Adrenal gland (tissue), 5 donors: Measurements from ENCODE around the gene CCL7.

Experiments
- CTCF ChIP-seq, 6 experiments: fragments of 450-650 bp in 4 of 6; fragments of 200-600 bp in 2 of 6; sonication (generic) in 1 of 6; IDR thresholded peaks; 1 replicate in 5 of 6; 2 replicates in 1 of 6; pipeline versions ENCODE4 v1.5.1 to v1.8.0; 2016 to 2021; ENCODE audit warnings: antibody characterized with exemption in 6 of 6, mild to moderate bottlenecking in 2 of 6, moderate library complexity in 1 of 6
- POLR2A ChIP-seq, 2 donors: fragments of 450-650 bp; IDR thresholded peaks; one replicate each; pipeline ENCODE4 v1.6.1; 2017; ENCODE audit warnings: antibody characterized with exemption in 2 of 2, mild to moderate bottlenecking in 2 of 2, moderate library complexity in 1 of 2
- donor health status: DM: no; HTN: no; CAD: no.

GRCh38 chr17:34230342-34230741, 39.7 kb upstream of the CCL7 start:
- TF ChIP-seq POLR2A (IDR thresholded peaks at IDR 0.05): no peak
- no peak for TF ChIP-seq CTCF (IDR thresholded peaks at IDR 0.05)
